PFSK-1 (cell line): ENCODE measurements around the gene ART4.

ENCODE experiments used
- FOXP2 ChIP-seq: optimal IDR thresholded peaks from 2 replicates; pipeline ENCODE3; 2011; ENCODE audit warnings: borderline replicate concordance, control low read depth, inconsistent platforms; ENCODE audit not compliant: insufficient read depth; ENCODE audit errors: extremely low read length, extremely low read depth
- POLR2AphosphoS5 ChIP-seq: IDR thresholded peaks from 2 replicates; pipeline ENCODE4 v1.6.1; 2012; ENCODE audit warnings: low read depth, mild to moderate bottlenecking, control low read depth, low read length, moderate library complexity
- REST ChIP-seq, 2 experiments: IDR thresholded peaks; 2 replicates each; pipeline versions ENCODE4 v1.6.1 to v1.8.0; 2011 to 2012; ENCODE audit warnings: low read depth in 2 of 2, low read length in 2 of 2, control low read depth in 1 of 2, inconsistent platforms in 1 of 2, mild to moderate bottlenecking in 1 of 2, moderate library complexity in 1 of 2; ENCODE audit not compliant: insufficient read depth in 1 of 2
- SIN3A ChIP-seq: IDR thresholded peaks from 2 replicates; pipeline ENCODE4 v1.6.1; 2012; ENCODE audit warnings: mild to moderate bottlenecking, low read length, moderate library complexity, borderline replicate concordance; ENCODE audit not compliant: insufficient read depth
- TAF1 ChIP-seq: IDR thresholded peaks from 2 replicates; pipeline ENCODE4 v1.6.1; 2012; ENCODE audit warnings: low read length, control low read depth, borderline replicate concordance; ENCODE audit not compliant: insufficient read depth

GRCh38 chr12:14776236-14776961 is 66.9 kb downstream of the ART4 start:
- TF ChIP-seq POLR2AphosphoS5 (no peak), REST (IDR thresholded peaks at IDR 0.05; ENCODE audit: insufficient read depth in 1 of 2, low read depth in 2 of 2, low read length in 2 of 2) (no peak), TAF1 (no peak), FOXP2 (no peak), SIN3A (no peak)
